Gastrocnemius medialis (tissue), 4 donors: ENCODE results near the gene GALNT18.

Source experiments
- POLR2A ChIP-seq, 2 donors: fragments of 450-650 bp; IDR thresholded peaks; one replicate each; pipeline ENCODE4 v1.6.1; 2017; ENCODE audit warnings: antibody characterized with exemption in 2 of 2, mild to moderate bottlenecking in 2 of 2, moderate library complexity in 2 of 2
- TF ChIP-seq, protein P1 (sequence below), 5 experiments: fragments of 450-650 bp in 3 of 5; fragments of 200-600 bp in 2 of 5; sonication (generic) in 2 of 5; IDR thresholded peaks in 4 of 5; conservative IDR thresholded peaks in 1 of 5; 1 replicate in 4 of 5; 2 replicates in 1 of 5; pipeline ENCODE4 v1.5.1; 2016 to 2019; ENCODE audit warnings: antibody characterized with exemption in 5 of 5, mild to moderate bottlenecking in 3 of 5, moderate library complexity in 3 of 5

DNA sequence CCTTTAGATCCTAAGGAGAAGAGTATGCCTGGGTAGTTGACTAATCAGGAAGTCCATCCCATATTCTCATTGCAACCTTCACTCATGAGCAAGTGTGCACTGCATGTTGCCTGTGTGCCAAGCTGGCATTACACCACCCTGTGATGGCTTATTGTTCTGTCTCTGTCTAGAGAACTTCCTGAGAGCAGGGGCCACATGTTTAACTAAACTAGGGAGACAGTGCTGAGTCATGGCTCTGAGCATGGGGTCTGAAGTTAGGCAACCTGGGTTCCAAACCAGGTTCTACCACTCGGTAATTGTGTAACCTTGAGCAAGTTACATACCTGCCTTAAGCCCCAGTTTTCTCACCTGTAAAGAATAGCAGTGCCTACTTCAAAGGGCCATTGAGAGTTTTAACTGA lies 308.4 kb downstream of the GALNT18 start:
- TF ChIP-seq, protein P1, sequence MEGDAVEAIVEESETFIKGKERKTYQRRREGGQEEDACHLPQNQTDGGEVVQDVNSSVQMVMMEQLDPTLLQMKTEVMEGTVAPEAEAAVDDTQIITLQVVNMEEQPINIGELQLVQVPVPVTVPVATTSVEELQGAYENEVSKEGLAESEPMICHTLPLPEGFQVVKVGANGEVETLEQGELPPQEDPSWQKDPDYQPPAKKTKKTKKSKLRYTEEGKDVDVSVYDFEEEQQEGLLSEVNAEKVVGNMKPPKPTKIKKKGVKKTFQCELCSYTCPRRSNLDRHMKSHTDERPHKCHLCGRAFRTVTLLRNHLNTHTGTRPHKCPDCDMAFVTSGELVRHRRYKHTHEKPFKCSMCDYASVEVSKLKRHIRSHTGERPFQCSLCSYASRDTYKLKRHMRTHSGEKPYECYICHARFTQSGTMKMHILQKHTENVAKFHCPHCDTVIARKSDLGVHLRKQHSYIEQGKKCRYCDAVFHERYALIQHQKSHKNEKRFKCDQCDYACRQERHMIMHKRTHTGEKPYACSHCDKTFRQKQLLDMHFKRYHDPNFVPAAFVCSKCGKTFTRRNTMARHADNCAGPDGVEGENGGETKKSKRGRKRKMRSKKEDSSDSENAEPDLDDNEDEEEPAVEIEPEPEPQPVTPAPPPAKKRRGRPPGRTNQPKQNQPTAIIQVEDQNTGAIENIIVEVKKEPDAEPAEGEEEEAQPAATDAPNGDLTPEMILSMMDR (IDR thresholded peaks at IDR 0.05 in 4 of 5, conservative IDR thresholded peaks at IDR 0.05 in 1 of 5), result no peak
- TF ChIP-seq POLR2A (IDR thresholded peaks at IDR 0.05), result no peak
